B cell (primary cell): ENCODE data around the gene PNLIP.

Experiments
- EZH2 ChIP-seq: IDR thresholded peaks from 2 replicates; pipeline ENCODE4 v1.6.1; 2012; ENCODE audit warnings: borderline replicate concordance, low read depth, mild to moderate bottlenecking, moderate library complexity, low read length; ENCODE audit not compliant: insufficient read depth, poor library complexity, severe bottlenecking
- TF ChIP-seq, protein P1 (sequence below): fragments of 200-600 bp; IDR thresholded peaks from one replicate; pipeline ENCODE4 v1.8.0; 2022; ENCODE audit warnings: antibody characterized with exemption, mild to moderate bottlenecking

DNA sequence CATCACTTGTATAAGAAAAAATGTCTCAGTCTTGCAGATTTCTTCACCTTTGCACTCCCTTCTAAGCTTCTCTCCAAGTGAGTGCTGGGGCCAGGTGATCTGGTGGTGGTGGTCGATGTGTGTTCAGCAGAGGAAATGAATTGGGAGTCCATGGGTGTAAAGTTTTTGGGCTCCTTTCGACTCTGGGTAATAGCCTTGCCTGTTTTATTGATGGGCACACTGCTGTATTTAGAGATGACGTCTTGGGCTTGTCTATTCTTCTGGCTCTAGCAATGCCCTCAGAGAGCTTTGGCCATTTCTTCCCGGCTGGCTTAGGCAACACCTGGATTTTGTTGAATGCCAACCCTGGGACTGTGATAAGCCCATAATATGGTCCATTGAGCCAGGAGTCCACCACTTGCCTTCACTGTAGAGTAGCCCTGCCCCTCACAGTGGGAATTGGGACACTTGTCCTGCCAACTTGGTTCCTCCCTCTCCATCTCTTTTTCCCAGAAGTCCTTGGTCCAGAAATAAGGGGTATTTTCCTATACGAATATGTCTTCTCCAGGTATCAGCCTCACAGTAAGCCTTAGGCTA, 11.7 kb downstream of the PNLIP start:
- TF ChIP-seq, protein P1, sequence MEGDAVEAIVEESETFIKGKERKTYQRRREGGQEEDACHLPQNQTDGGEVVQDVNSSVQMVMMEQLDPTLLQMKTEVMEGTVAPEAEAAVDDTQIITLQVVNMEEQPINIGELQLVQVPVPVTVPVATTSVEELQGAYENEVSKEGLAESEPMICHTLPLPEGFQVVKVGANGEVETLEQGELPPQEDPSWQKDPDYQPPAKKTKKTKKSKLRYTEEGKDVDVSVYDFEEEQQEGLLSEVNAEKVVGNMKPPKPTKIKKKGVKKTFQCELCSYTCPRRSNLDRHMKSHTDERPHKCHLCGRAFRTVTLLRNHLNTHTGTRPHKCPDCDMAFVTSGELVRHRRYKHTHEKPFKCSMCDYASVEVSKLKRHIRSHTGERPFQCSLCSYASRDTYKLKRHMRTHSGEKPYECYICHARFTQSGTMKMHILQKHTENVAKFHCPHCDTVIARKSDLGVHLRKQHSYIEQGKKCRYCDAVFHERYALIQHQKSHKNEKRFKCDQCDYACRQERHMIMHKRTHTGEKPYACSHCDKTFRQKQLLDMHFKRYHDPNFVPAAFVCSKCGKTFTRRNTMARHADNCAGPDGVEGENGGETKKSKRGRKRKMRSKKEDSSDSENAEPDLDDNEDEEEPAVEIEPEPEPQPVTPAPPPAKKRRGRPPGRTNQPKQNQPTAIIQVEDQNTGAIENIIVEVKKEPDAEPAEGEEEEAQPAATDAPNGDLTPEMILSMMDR = no peak
- no peak for TF ChIP-seq EZH2
